ENCODE measurements around the gene WIPF1. TPM values are rescaled to one million over a fixed set of nuclear protein-coding genes. Genes with fewer than 3 reads are reported as not detected.

Gene WIPF1
- total and polyA plus RNA-seq, 2 donors (not counting 3 experiments of a cell fraction or from before 2014, with no cell fraction given), result 15.3 to 42.0 TPM

GRCh38 chr2:174589334-174589733, 8.3 kb downstream of the WIPF1 start:
- TF ChIP-seq EZH2 (IDR thresholded peaks at IDR 0.05; ENCODE audit: borderline replicate concordance, low read depth, low read length, severe bottlenecking) (no peak), POLR2AphosphoS5 (IDR thresholded peaks at IDR 0.05; ENCODE audit: insufficient read depth, low read depth, low read length) (no peak), JUN (IDR thresholded peaks at IDR 0.05; ENCODE audit: borderline replicate concordance, insufficient read depth, insufficient read length, low read depth) (no peak)
- H3K4me3 ChIP-seq (replicated peaks in 1 of 3; ENCODE audit: insufficient read depth in 1 of 3, low read depth in 1 of 3, low read length in 3 of 3), result no peak overlapping the region
- no peak overlapping the region for H3K27ac ChIP-seq (ENCODE audit: insufficient read depth, low read depth, low read length)
- no peaks in the 10 kb centered on the region for H3K79me2 ChIP-seq (ENCODE audit: control insufficient read depth, insufficient read depth, low read length)
- H3K9ac ChIP-seq (replicated peaks; ENCODE audit: extremely low read depth, insufficient read depth, low read length), result no peak overlapping the region
- dilution Hi-C loops (cut with MboI; ENCODE audit: extremely low pct_ligation_motif_present, low sequenced_read_pairs) (no loop called here), intact Hi-C loops (cut with micrococcal nuclease) (no loop called here)
- H3K4me1 ChIP-seq (ENCODE audit: control insufficient read depth, extremely low read depth, insufficient read depth, low read length), result peaks cover 16% of the 10 kb centered on the region
- H3K36me3 ChIP-seq (ENCODE audit: control insufficient read depth in 2 of 2, extremely low read depth in 1 of 2, insufficient read depth in 2 of 2, low read length in 2 of 2), result no peaks in the 10 kb centered on the region
- H4K20me1 ChIP-seq (replicated peaks; ENCODE audit: control insufficient read depth, extremely low read depth, insufficient read depth, low read length), result no peaks in the 10 kb centered on the region
- ChIA-PET CTCF (interaction anchor here (1.6 kb wide), 1 partner anchor 23 kb away, joined by 3 read pairs; no protein-coding TSS in a partner anchor), POLR2A (no interaction called here)
- H3K27me3 ChIP-seq (ENCODE audit: control insufficient read depth in 2 of 2, insufficient read depth in 2 of 2, low read length in 2 of 2), result no peaks in the 10 kb centered on the region
- no peak overlapping the region for H2AFZ ChIP-seq (ENCODE audit: low read depth, low read length)
- BruUV-seq (replicated peaks), result no TSS peak
- H3K9me1 ChIP-seq (replicated peaks; ENCODE audit: control insufficient read depth, extremely low read depth, insufficient read depth, low read length), result no peaks in the 10 kb centered on the region
- no peak overlapping the region for H3K4me2 ChIP-seq (ENCODE audit: insufficient read depth, low read length)
- no peaks in the 10 kb centered on the region for H3K9me3 ChIP-seq (replicated peaks; ENCODE audit: control insufficient read depth, insufficient read depth, low read length)
- no peak for DNase-seq (ENCODE audit: low read depth, low spot score)
- no peak for FAIRE-seq

GRCh38 chr2:174588463-174588862, 9.1 kb downstream of the WIPF1 start:
- no peak for FAIRE-seq
- Histone ChIP-seq H3K79me2 (ENCODE audit: control insufficient read depth, insufficient read depth, low read length) (no peaks in the 10 kb centered on the region), H3K9me1 (replicated peaks; ENCODE audit: control insufficient read depth, extremely low read depth, insufficient read depth, low read length) (no peaks in the 10 kb centered on the region), H4K20me1 (replicated peaks; ENCODE audit: control insufficient read depth, extremely low read depth, insufficient read depth, low read length) (no peaks in the 10 kb centered on the region), H2AFZ (ENCODE audit: low read depth, low read length) (no peak overlapping the region), H3K27ac (ENCODE audit: insufficient read depth, low read depth, low read length) (no peak overlapping the region), H3K4me1 (ENCODE audit: control insufficient read depth, extremely low read depth, insufficient read depth, low read length) (peaks cover 8% of the 10 kb centered on the region), H3K4me3 (replicated peaks in 1 of 3; ENCODE audit: insufficient read depth in 1 of 3, low read depth in 1 of 3, low read length in 3 of 3) (no peak overlapping the region), H3K9me3 (replicated peaks; ENCODE audit: control insufficient read depth, insufficient read depth, low read length) (no peaks in the 10 kb centered on the region), H3K4me2 (ENCODE audit: insufficient read depth, low read length) (no peak overlapping the region), H3K27me3 (ENCODE audit: control insufficient read depth in 2 of 2, insufficient read depth in 2 of 2, low read length in 2 of 2) (no peaks in the 10 kb centered on the region), H3K9ac (replicated peaks; ENCODE audit: extremely low read depth, insufficient read depth, low read length) (no peak overlapping the region), H3K36me3 (ENCODE audit: control insufficient read depth in 2 of 2, extremely low read depth in 1 of 2, insufficient read depth in 2 of 2, low read length in 2 of 2) (no peaks in the 10 kb centered on the region)
- DNase-seq (ENCODE audit: low read depth, low spot score), result no peak
- POLR2A ChIA-PET, result no interaction called here
- dilution Hi-C loops (cut with MboI; ENCODE audit: extremely low pct_ligation_motif_present, low sequenced_read_pairs), result no loop called here
- no TSS peak for BruUV-seq (replicated peaks)
- CTCF ChIA-PET, result no interaction called here
- TF ChIP-seq GATA2 (IDR thresholded peaks at IDR 0.05; ENCODE audit: insufficient read depth, insufficient read length, low read depth, low read length), result no peak
- no peak for TF ChIP-seq POLR2AphosphoS5 (IDR thresholded peaks at IDR 0.05; ENCODE audit: insufficient read depth, low read depth, low read length)
- no peak for TF ChIP-seq MAX (IDR thresholded peaks at IDR 0.05; ENCODE audit: insufficient read depth, insufficient read length)
- no peak for TF ChIP-seq JUN (IDR thresholded peaks at IDR 0.05; ENCODE audit: borderline replicate concordance, insufficient read depth, insufficient read length, low read depth)
- no peak for TF ChIP-seq EZH2 (IDR thresholded peaks at IDR 0.05; ENCODE audit: borderline replicate concordance, low read depth, low read length, severe bottlenecking)
- intact Hi-C loops (cut with micrococcal nuclease), result no loop called here

Data from endothelial cell of umbilical vein (primary cell).